ENCODE results near the gene CAPN11. TPM values are rescaled to one million over a fixed set of nuclear protein-coding genes. Genes with fewer than 3 reads are reported as not detected.
A peak's percentile ranks its signal among the peaks of the same experiment; 100 is the strongest.

Gene CAPN11
- total RNA-seq, 2 experiments from 2014 or later: 1.3 to 1.5 TPM

DNA sequence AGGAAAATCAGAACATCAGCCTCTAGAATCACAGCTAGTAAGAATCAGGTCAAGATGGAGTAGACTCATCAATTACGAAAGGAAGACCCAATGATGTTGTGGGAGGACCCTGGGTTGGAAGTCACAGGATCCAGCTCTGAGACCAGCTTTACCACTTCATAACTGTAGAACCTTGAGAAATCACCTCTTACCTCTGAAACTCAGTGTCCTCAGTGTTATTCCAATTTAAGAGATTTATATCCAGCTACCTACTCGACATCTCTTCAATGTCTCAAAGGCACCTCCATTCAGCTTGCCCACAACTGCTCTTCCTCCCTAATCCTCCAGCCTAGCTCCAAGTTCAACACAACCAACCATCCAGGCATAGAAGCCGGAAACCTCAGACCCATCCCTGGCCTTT lies 47.7 kb upstream of the CAPN11 start:
- POLR2A ChIA-PET: no interaction called here
- ATAC-seq (ENCODE audit: poor library complexity): no peak
- intact Hi-C loops (cut with DNase I, micrococcal nuclease): no loop called here
- H3K27me3 ChIP-seq (ENCODE audit: control insufficient read depth in 1 of 2, insufficient read depth in 2 of 2, low read length in 2 of 2): no peaks in the 10 kb centered on the region
- no peaks in the 10 kb centered on the region for H3K9me3 Mint-ChIP-seq
- no peaks in the 10 kb centered on the region for H3K9me3 ChIP-seq (ENCODE audit: control insufficient read depth in 1 of 2, insufficient read depth in 1 of 2, low read length in 2 of 2)
- DNase-seq: no peak
- no peak overlapping the region for H3K27ac ChIP-seq (ENCODE audit: low read depth in 1 of 2, low read length in 2 of 2)
- H3K36me3 ChIP-seq (ENCODE audit: insufficient read depth, low read length): peaks cover 68% of the 10 kb centered on the region
- H3K27ac Mint-ChIP-seq: no peak overlapping the region
- no peak overlapping the region for H3K4me3 ChIP-seq (ENCODE audit: low read length)
- H3K27me3 Mint-ChIP-seq: no peaks in the 10 kb centered on the region
- peaks cover 2% of the 10 kb centered on the region for H3K4me1 ChIP-seq (ENCODE audit: insufficient read depth, low read length)
- TF ChIP-seq, protein P1, sequence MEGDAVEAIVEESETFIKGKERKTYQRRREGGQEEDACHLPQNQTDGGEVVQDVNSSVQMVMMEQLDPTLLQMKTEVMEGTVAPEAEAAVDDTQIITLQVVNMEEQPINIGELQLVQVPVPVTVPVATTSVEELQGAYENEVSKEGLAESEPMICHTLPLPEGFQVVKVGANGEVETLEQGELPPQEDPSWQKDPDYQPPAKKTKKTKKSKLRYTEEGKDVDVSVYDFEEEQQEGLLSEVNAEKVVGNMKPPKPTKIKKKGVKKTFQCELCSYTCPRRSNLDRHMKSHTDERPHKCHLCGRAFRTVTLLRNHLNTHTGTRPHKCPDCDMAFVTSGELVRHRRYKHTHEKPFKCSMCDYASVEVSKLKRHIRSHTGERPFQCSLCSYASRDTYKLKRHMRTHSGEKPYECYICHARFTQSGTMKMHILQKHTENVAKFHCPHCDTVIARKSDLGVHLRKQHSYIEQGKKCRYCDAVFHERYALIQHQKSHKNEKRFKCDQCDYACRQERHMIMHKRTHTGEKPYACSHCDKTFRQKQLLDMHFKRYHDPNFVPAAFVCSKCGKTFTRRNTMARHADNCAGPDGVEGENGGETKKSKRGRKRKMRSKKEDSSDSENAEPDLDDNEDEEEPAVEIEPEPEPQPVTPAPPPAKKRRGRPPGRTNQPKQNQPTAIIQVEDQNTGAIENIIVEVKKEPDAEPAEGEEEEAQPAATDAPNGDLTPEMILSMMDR (IDR thresholded peaks at IDR 0.05): no peak
- CTCF ChIA-PET: no interaction called here
- peaks cover 24% of the 10 kb centered on the region for H3K4me1 Mint-ChIP-seq (ENCODE audit: low read depth)
- H3K4me3 Mint-ChIP-seq: no peak overlapping the region
- peaks cover 83% of the 10 kb centered on the region for H3K36me3 Mint-ChIP-seq (ENCODE audit: low read depth)

DNA sequence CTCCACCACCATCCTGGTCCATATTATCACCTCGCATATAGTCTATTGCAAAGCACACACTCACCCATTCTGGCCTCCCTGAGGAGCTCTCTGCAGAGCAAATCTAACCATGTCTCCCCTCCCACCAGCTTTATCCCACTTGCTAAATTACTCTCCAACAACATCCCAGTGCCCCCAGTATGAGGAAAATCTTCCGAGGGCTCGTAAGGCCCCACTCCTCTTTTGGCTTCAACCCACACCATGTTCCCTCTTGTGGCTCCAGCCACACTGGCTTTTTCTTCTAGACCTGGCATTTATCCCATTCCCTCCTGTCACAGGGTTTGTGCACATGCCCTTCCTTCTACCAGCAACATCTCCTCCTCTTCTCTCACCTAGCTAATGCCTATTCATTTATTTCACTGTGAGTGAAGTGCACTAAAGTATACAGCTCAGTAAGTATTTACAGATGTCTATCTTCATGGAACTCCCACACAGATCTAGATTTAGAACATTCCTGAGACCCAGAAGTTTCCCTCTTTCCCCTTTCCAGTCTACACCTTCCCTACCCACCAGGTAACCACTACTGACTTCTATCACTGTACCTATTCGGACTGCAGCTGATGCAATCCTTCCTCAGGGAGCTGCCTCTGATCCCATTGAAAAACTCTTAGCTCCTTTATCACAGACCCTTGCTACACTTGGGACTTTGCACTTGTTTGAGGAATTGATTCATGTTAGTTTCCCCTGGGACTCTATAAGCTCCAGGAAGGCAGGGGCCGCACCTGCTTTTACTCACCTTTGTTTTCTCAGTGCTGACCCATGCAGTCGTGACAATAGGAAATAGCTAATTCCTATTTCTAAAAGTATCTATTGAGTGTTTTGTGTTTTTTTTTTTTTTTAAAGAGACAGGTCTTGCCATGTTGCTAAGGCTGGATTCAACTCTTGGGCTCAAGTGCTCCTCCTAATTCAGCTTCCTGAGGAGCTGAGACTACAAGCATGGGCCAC lies 46.9 kb upstream of the CAPN11 start:
- Histone ChIP-seq H3K27me3 (ENCODE audit: control insufficient read depth in 1 of 2, insufficient read depth in 2 of 2, low read length in 2 of 2) (no peaks in the 10 kb centered on the region), H3K36me3 (ENCODE audit: insufficient read depth, low read length) (peaks cover 73% of the 10 kb centered on the region), H3K9me3 (ENCODE audit: control insufficient read depth in 1 of 2, insufficient read depth in 1 of 2, low read length in 2 of 2) (no peaks in the 10 kb centered on the region), H3K4me3 (ENCODE audit: low read length) (no peak overlapping the region), H3K27ac (ENCODE audit: low read depth in 1 of 2, low read length in 2 of 2) (no peak overlapping the region), H3K4me1 (ENCODE audit: insufficient read depth, low read length) (peaks cover 9% of the 10 kb centered on the region)
- intact Hi-C loops (cut with DNase I, micrococcal nuclease): no loop called here
- ATAC-seq (ENCODE audit: poor library complexity) (no peak), DNase-seq (no peak)
- CTCF ChIA-PET: no interaction called here
- Mint-ChIP-seq H3K9me3 (no peaks in the 10 kb centered on the region), H3K4me1 (ENCODE audit: low read depth) (peaks cover 28% of the 10 kb centered on the region), H3K27ac (no peak overlapping the region), H3K27me3 (no peaks in the 10 kb centered on the region), H3K4me3 (no peak overlapping the region), H3K36me3 (ENCODE audit: low read depth) (peaks cover 83% of the 10 kb centered on the region)
- TF ChIP-seq, protein P1 (IDR thresholded peaks at IDR 0.05): no peak
- POLR2A ChIA-PET: interaction anchor here (0.6 to 1.1 kb wide), 2 partner anchors 300 to 413 kb away, joined by 4 to 5 read pairs; no protein-coding TSS in a partner anchor

DNA sequence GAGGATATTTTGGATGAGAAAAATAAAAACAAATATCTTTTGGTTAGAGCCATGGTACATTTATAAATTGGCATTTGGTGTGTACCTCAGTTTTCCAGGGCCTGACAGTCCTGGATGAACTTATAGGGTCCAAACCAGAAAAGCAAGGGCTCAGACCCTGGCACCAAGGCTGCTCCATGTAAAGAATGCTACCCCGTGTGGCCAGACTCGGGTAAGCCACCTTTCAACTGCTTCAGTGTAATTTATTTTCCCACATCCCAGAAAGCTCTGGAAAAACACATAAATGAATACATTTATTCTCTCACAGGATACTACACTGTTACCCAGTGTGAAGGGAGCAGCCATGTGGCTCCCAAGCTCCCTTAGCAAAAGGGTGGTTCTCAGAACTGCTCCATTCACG lies 45.2 kb upstream of the CAPN11 start:
- H3K36me3 Mint-ChIP-seq (ENCODE audit: low read depth): peaks cover 77% of the 10 kb centered on the region
- Histone ChIP-seq H3K27ac (ENCODE audit: low read depth in 1 of 2, low read length in 2 of 2) (no peak overlapping the region), H3K36me3 (ENCODE audit: insufficient read depth, low read length) (peaks cover 71% of the 10 kb centered on the region)

More for the DNA sequence above, 45.2 kb upstream of the CAPN11 start:
- Mint-ChIP-seq H3K9me3 (no peaks in the 10 kb centered on the region), H3K4me1 (ENCODE audit: low read depth) (peaks cover 44% of the 10 kb centered on the region), H3K27ac (no peak overlapping the region), H3K4me3 (no peak overlapping the region), H3K27me3 (no peaks in the 10 kb centered on the region)
- POLR2A ChIA-PET: no interaction called here
- CTCF ChIA-PET: no interaction called here
- Histone ChIP-seq H3K4me1 (ENCODE audit: insufficient read depth, low read length) (peaks cover 23% of the 10 kb centered on the region), H3K27me3 (ENCODE audit: control insufficient read depth in 1 of 2, insufficient read depth in 2 of 2, low read length in 2 of 2) (no peaks in the 10 kb centered on the region), H3K4me3 (ENCODE audit: low read length) (no peak overlapping the region), H3K9me3 (ENCODE audit: control insufficient read depth in 1 of 2, insufficient read depth in 1 of 2, low read length in 2 of 2) (no peaks in the 10 kb centered on the region)
- TF ChIP-seq, protein P1 (IDR thresholded peaks at IDR 0.05): no peak
- intact Hi-C loops (cut with DNase I, micrococcal nuclease): no loop called here
- ATAC-seq (ENCODE audit: poor library complexity) (no peak), DNase-seq (peak in 1 of 14 experiments; percentile 9)

All from CD4-positive, alpha-beta T cell (primary cell).